Measurements from ENCODE around the gene MEGF6. TPM values are rescaled to one million over a fixed set of nuclear protein-coding genes. Genes with fewer than 3 reads are reported as not detected.

The MEGF6 gene
- total and polyA plus RNA-seq, 8 donors: 40.6 to 108 (median 51.5) TPM

GRCh38 chr1:3556336-3556735, 55.0 kb downstream of the MEGF6 start:
- intact Hi-C loops (cut with DNase I): no loop called here
- Histone ChIP-seq H3K9me3 (peaks cover 0 to 2% of the 10 kb centered on the region in 2 donors), H3K27ac (no peak overlapping the region), H3K27me3 (no peaks in the 10 kb centered on the region), H3K4me1 (no peaks in the 10 kb centered on the region), H3K4me3 (no peak overlapping the region), H3K36me3 (no peaks in the 10 kb centered on the region)
- no peak for TF ChIP-seq CTCF (IDR thresholded peaks at IDR 0.05)
- ATAC-seq (no peak), DNase-seq (no peak)

- intact Hi-C loops (cut with DNase I): no loop called here
- Histone ChIP-seq H3K27me3 (no peaks in the 10 kb centered on the region), H3K9me3 (peaks cover 0 to 2% of the 10 kb centered on the region in 2 donors), H3K4me3 (no peak overlapping the region), H3K4me1 (no peaks in the 10 kb centered on the region), H3K36me3 (no peaks in the 10 kb centered on the region), H3K27ac (no peak overlapping the region)
- ATAC-seq (no peak), DNase-seq (no peak)
- TF ChIP-seq CTCF (IDR thresholded peaks at IDR 0.05): no peak
Observed at GRCh38 chr1:3555131-3555920, 56.0 kb downstream of the MEGF6 start.

GRCh38 chr1:3553940-3554223, 57.4 kb downstream of the MEGF6 start:
- ATAC-seq (no peak), DNase-seq (no peak)
- H3K36me3 ChIP-seq: no peaks in the 10 kb centered on the region
- H3K27ac ChIP-seq: no peak overlapping the region
- H3K27me3 ChIP-seq: no peaks in the 10 kb centered on the region
- no peaks in the 10 kb centered on the region for H3K4me1 ChIP-seq
- peaks cover 0 to 2% of the 10 kb centered on the region in 2 donors for H3K9me3 ChIP-seq
- no peak for TF ChIP-seq CTCF (IDR thresholded peaks at IDR 0.05)
- H3K4me3 ChIP-seq: no peak overlapping the region
- intact Hi-C loops (cut with DNase I): no loop called here

GRCh38 chr1:3553166-3553939, 58.0 kb downstream of the MEGF6 start:
- DNase-seq: peak in 1 of 4 donors; percentile 61
- intact Hi-C loops (cut with DNase I): no loop called here
- H3K4me3 ChIP-seq: no peak overlapping the region
- no peak for TF ChIP-seq CTCF (IDR thresholded peaks at IDR 0.05)
- no peak for ATAC-seq
- H3K9me3 ChIP-seq: no peaks in the 10 kb centered on the region
- no peaks in the 10 kb centered on the region for H3K36me3 ChIP-seq
- no peaks in the 10 kb centered on the region for H3K4me1 ChIP-seq
- no peaks in the 10 kb centered on the region for H3K27me3 ChIP-seq
- H3K27ac ChIP-seq: no peak overlapping the region

- H3K27me3 ChIP-seq: no peaks in the 10 kb centered on the region
- no peak overlapping the region for H3K27ac ChIP-seq
- intact Hi-C loops (cut with DNase I): no loop called here
- ATAC-seq: no peak
- no peak for DNase-seq
- no peak for TF ChIP-seq CTCF (IDR thresholded peaks at IDR 0.05)
- peaks cover 0 to under 1% of the 10 kb centered on the region in 2 donors for H3K4me1 ChIP-seq
- H3K9me3 ChIP-seq: no peaks in the 10 kb centered on the region
- no peak overlapping the region for H3K4me3 ChIP-seq
- H3K36me3 ChIP-seq: no peaks in the 10 kb centered on the region
Observed at GRCh38 chr1:3552751-3553150, 58.6 kb downstream of the MEGF6 start.

Data from left lung (tissue), 10 donors.